Measurements from ENCODE around the gene GSK3B.

GSK3B gene

DNA sequence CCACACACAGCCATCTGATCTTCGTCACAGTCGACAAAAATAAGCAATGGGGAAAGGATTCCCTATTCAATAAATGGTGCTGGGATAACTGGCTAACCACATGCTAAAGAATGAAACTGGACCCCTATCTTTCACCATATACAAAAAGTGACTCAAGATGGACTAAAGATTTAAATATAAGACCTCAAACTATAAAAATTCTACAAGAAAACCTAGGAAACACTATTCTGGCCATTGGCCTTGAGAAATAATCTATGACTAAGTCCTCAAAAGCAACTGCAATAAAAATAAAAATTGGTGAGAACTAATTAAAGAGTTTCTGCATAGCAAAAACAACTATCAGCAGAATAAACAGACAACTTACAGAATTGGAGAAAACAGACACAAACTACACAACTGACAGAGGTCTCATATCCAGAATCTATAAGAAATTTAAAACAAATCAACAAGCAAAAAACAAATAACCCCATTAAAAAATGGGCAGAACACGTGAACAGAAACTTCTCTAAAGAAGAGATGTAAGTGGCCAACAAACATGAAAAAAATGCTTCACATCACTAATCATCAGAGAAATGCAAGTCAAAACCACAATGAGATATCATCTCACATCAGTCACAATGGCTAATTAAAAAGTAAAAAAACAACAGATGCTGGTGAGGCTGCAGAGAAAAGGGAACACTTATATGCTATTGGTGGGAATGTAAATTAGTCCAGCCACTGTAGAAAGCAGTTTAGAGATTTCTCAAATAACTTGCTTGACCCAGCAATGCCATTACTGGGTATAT, 208.3 kb downstream of the GSK3B start:
- H3K27ac ChIP-seq = no peak overlapping the region
- TF ChIP-seq, protein P1, sequence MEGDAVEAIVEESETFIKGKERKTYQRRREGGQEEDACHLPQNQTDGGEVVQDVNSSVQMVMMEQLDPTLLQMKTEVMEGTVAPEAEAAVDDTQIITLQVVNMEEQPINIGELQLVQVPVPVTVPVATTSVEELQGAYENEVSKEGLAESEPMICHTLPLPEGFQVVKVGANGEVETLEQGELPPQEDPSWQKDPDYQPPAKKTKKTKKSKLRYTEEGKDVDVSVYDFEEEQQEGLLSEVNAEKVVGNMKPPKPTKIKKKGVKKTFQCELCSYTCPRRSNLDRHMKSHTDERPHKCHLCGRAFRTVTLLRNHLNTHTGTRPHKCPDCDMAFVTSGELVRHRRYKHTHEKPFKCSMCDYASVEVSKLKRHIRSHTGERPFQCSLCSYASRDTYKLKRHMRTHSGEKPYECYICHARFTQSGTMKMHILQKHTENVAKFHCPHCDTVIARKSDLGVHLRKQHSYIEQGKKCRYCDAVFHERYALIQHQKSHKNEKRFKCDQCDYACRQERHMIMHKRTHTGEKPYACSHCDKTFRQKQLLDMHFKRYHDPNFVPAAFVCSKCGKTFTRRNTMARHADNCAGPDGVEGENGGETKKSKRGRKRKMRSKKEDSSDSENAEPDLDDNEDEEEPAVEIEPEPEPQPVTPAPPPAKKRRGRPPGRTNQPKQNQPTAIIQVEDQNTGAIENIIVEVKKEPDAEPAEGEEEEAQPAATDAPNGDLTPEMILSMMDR (conservative IDR thresholded peaks at IDR 0.05) = no peak

DNA sequence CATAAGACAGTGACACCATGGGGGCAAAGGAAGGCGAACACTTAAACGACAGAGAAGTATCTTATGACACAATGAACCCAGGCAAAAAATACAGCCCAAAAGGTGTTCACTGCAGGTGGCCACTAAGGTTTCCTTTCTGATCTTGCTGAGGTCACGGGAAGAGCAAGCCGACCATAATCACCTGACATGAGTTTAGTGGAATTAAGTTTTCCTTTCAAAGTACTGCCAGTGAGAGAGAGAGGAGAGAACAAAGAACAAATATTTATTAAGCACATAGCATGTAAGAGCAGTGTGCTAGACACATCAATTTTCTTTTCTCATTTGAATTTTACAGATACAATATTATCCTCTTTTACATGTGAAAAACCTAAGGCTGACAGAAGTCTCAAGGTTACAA, 210.1 kb downstream of the GSK3B start:
- TF ChIP-seq, protein P1 (conservative IDR thresholded peaks at IDR 0.05) = no peak
- no peak overlapping the region for H3K27ac ChIP-seq

DNA sequence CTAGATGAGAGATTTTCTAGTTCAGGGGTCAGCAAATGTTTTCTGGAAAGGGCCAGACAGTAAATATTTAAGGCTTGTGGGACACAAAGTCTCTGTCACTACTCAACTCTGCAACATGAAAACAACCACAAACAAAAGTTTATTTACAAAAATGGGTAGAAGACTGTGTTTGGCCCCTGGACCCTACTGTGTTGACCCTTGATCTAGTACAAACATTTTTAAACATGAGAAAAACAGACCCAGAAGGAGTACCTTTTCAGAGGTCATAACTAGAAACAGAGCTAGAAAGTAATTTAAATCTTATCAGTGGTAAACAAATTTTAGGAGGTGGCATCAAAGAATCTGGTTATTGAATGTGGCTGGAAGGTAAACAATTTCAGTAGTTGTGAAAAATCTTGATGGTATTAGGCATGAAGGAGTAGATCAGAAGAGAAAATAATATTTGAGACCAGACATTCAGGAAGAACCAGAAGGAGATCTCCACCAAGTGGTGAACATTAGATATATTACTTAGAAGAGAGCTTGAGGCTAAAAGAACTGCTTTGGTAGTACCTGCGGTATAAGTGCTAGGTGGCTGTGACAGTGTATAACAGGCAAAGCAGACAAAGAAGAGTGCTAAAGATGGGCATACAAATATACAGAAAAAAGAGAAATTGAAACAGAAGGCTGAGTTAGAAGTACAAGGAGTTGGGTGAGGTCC, 210.6 kb downstream of the GSK3B start:
- TF ChIP-seq, protein P1 (conservative IDR thresholded peaks at IDR 0.05) = peak; percentile 51
- no peak overlapping the region for H3K27ac ChIP-seq

DNA sequence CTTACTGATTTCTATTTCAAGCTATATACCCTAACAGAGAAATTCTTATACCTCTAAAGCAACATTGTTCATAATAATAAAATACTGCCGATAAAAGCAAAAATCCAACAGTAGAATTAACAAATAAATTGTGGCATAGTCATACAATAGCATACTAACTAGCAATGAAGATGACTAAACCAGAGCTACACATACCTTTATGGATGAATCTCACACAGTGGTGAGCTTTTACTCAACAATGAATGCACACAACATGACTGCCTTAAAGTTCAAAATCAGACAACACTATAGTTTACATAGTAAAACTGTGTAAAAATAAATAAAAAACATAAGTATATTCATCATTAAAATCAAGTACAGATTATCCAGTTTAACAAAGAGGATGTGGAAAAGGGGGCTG, 213.3 kb downstream of the GSK3B start:
- TF ChIP-seq, protein P1 (conservative IDR thresholded peaks at IDR 0.05) = no peak

DNA sequence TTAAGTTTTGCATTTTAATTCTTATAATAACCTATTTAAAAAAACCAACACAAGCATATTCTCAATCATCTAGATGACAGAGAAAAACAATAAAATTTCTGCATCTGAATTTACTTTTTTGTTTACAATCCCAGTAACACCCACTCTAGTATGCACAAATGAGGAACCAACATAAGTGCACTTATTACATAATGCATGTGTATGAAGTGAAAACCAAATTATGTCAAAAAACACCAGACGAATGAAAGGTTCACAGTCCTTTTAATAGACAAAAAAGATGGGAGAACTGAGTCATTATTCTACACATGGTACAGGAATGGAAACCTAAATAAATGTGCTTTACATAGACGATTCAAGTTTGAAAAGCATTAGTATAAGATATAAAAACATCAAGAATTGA, 220.6 kb downstream of the GSK3B start:
- TF ChIP-seq, protein P1 (conservative IDR thresholded peaks at IDR 0.05) = no peak
- no peak overlapping the region for H3K27ac ChIP-seq

More for the DNA sequence above, 213.3 kb downstream of the GSK3B start:
- no peak overlapping the region for H3K27ac ChIP-seq

DNA sequence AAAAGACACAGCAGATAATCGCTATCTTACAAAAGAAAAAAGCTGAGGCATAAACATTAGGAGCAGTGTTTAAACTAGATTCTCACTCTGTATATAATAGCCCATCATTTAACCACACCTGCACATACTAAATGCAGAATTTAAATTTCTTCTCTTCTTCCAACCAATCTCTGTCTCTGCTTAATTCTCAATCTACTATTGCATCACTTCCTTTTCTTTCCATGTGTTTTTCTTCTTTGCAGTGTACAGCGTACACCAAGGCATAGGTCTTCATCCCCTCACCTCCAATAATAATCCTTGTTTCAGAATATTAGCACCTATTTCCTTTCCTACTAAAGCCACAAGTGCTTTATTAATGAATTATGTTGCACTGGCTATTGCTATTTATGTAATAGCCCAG, 221.5 kb downstream of the GSK3B start:
- no peak overlapping the region for H3K27ac ChIP-seq
- TF ChIP-seq, protein P1 (conservative IDR thresholded peaks at IDR 0.05) = no peak

DNA sequence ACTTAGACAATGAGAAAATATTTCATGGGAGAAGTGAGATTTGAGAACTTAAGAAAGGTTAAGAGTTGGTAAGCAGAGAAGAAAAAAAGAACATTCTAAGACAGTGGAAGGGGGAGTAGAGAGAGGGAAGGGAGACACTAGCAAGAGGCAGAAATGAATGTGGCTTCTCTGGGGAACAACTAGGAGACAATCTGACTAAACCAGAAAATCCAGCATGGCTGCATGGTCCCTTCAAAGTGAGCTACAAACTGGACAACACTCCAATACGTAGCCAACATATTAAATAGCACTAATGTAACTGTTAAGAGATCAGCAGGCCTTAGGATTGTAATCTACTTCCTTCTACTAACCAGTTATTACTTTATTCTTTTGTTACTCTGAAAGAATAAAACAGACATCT, 222.7 kb downstream of the GSK3B start:
- TF ChIP-seq, protein P1 (conservative IDR thresholded peaks at IDR 0.05) = no peak
- H3K27ac ChIP-seq = no peak overlapping the region

Data from VCaP (cell line).